GM12873 (cell line): ENCODE data around the gene C1orf115.

Experiments used
- CTCF ChIP-seq: IDR thresholded peaks from 2 replicates; pipeline ENCODE4 v1.5.1; 2012; ENCODE audit warnings: low read depth, mild to moderate bottlenecking, moderate library complexity, low read length, control low read depth; ENCODE audit not compliant: insufficient read depth; ENCODE audit errors: missing control alignments

The C1orf115 gene

GRCh38 chr1:220702733-220703270 is 12.6 kb downstream of the C1orf115 start:
- no peak for TF ChIP-seq CTCF

GRCh38 chr1:220703305-220703704 is 13.1 kb downstream of the C1orf115 start:
- TF ChIP-seq CTCF = no peak

DNA sequence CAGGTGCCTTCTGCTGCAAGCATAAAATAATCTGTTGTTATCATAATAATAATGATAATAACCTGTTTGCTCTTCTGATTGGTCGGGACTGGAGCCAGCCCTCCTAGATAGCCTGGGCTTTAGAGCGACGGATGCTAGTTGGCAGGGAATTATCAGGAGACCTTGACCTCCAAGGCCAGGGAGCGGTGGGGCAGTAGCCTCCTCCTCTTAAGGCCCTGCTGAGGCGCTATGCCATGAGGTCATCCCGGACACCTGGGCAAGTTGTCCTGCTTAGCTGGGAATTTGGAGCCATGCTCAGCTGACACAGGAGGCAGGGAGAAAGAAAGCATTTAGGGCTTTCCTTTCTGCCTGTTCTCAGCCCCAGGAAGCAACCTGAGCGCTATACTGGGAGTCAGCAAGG is 15.6 kb downstream of the C1orf115 start:
- no peak for TF ChIP-seq CTCF

GRCh38 chr1:220706480-220706879 is 16.3 kb downstream of the C1orf115 start:
- no peak for TF ChIP-seq CTCF

- no peak for TF ChIP-seq CTCF
These were observed 17.0 kb downstream of the C1orf115 start for GRCh38 chr1:220707160-220707559.

DNA sequence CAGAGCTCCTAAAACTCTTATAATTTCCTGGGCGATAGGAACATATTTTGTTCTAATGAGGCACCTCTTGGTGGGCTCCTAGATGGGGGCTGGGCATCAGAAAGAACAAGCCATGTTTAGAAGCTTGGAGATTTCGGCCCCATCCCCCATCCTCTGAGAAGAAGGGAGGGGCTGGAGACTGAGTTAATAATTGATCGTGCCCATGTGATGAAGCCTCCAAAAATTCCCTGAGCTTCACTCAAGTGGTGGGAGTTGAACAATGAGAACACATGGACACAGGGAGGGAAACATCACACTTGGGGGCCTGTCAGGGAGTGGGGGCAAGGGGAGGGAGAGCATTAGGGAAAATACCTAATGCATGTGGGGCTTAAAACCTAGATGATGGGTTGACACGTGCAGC is 18.1 kb downstream of the C1orf115 start:
- TF ChIP-seq CTCF = no peak

DNA sequence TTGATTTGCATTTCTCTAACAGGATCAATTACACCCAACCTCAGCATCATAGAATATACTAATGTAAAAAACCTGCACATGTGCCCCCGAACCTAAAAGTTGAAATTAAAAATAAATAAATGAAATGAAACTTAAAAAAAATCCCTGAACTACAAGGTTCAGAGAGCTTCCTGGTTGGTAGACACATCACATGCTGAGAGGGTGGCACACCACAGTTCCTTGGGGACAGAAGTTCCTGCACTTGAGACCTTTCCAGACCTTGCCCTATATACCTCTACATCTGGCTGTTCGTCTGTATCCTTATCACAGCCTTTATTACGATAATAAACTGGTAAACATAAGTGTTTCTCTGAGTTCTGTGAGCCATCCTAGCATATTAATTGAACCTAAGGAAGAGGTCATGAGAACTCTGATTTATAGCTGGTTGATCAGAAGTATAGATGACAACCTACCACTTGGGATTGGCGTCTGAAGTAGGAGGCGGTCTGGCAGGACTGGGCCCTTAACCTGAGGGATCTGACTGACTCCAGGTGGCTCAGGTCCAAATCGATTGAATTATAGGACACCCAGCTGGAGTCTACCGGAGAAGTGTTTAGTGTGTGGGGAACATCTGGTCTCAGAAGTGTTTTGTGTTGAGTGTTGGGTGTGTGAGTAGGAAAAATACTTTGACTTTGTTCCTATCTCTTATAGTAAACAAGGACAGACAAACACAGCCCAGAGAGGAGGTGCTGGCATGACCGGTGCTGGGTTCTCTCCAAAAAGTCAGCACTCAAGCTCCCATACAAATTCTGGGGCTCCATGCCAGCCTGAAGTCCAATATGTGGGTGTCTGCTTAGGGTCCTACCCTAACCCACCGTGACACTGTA is 19.0 kb downstream of the C1orf115 start:
- TF ChIP-seq CTCF = no peak
